ENCODE measurements around the gene RBFOX2. TPM values are rescaled to one million over a fixed set of nuclear protein-coding genes. Genes with fewer than 3 reads are reported as not detected.

The RBFOX2 gene
- total RNA-seq, 1 experiment from 2014 or later: 54.4 TPM

- no peak for DNase-seq (ENCODE audit: extremely low read depth, low read depth)
Observed at GRCh38 chr22:35882211-35883030, 146.2 kb downstream of the RBFOX2 start.

GRCh38 chr22:35879351-35879750, 149.3 kb downstream of the RBFOX2 start:
- DNase-seq (ENCODE audit: extremely low read depth, low read depth): no peak

- DNase-seq (ENCODE audit: extremely low read depth, low read depth): no peak
Observed at GRCh38 chr22:35873426-35873825, 155.2 kb downstream of the RBFOX2 start.

GRCh38 chr22:35872451-35872850, 156.2 kb downstream of the RBFOX2 start:
- DNase-seq (ENCODE audit: extremely low read depth, low read depth): no peak

GRCh38 chr22:35870517-35871293, 157.9 kb downstream of the RBFOX2 start:
- no peak for DNase-seq (ENCODE audit: extremely low read depth, low read depth)

GRCh38 chr22:35868938-35869337, 159.7 kb downstream of the RBFOX2 start:
- no peak for DNase-seq (ENCODE audit: extremely low read depth, low read depth)

- no peak for DNase-seq (ENCODE audit: extremely low read depth, low read depth)
Observed at GRCh38 chr22:35866651-35867050, 162.0 kb downstream of the RBFOX2 start.

GRCh38 chr22:35864545-35865165, 164.0 kb downstream of the RBFOX2 start:
- DNase-seq (ENCODE audit: extremely low read depth, low read depth): no peak

GRCh38 chr22:35863432-35863831, 165.2 kb downstream of the RBFOX2 start:
- DNase-seq (ENCODE audit: extremely low read depth, low read depth): no peak

GRCh38 chr22:35862697-35863096, 165.9 kb downstream of the RBFOX2 start:
- DNase-seq (ENCODE audit: extremely low read depth, low read depth): no peak

GRCh38 chr22:35861451-35861850, 167.2 kb downstream of the RBFOX2 start:
- DNase-seq (ENCODE audit: extremely low read depth, low read depth): no peak

- DNase-seq (ENCODE audit: extremely low read depth, low read depth): no peak
Observed at GRCh38 chr22:35860837-35861236, 167.8 kb downstream of the RBFOX2 start.

GRCh38 chr22:35860087-35860733, 168.4 kb downstream of the RBFOX2 start:
- no peak for DNase-seq (ENCODE audit: extremely low read depth, low read depth)

- DNase-seq (ENCODE audit: extremely low read depth, low read depth): no peak
Observed at GRCh38 chr22:35854334-35854733, 174.3 kb downstream of the RBFOX2 start.

GRCh38 chr22:35852076-35852475, 176.5 kb downstream of the RBFOX2 start:
- DNase-seq (ENCODE audit: extremely low read depth, low read depth): no peak

GRCh38 chr22:35850831-35851230, 177.8 kb downstream of the RBFOX2 start:
- DNase-seq (ENCODE audit: extremely low read depth, low read depth): no peak

- DNase-seq (ENCODE audit: extremely low read depth, low read depth): no peak
Observed at GRCh38 chr22:35846804-35847203, 181.8 kb downstream of the RBFOX2 start.

- no peak for DNase-seq (ENCODE audit: extremely low read depth, low read depth)
Observed at GRCh38 chr22:35844886-35845285, 183.7 kb downstream of the RBFOX2 start.

- DNase-seq (ENCODE audit: extremely low read depth, low read depth): peak; percentile 63
Observed at GRCh38 chr22:35842954-35843353, 185.7 kb downstream of the RBFOX2 start.

- DNase-seq (ENCODE audit: extremely low read depth, low read depth): no peak
Observed at GRCh38 chr22:35842519-35842913, 186.1 kb downstream of the RBFOX2 start.
